Smooth muscle cell (in vitro differentiated cells): ENCODE results near the gene EYA2. TPM values are rescaled to one million over a fixed set of nuclear protein-coding genes. Genes with fewer than 3 reads are reported as not detected.

Experiments
- DNase-seq: peaks from one replicate; lab custom pipeline; 2025; ENCODE audit not compliant: unreplicated experiment; lab: John Stamatoyannopoulos, UW
- H2AFZ ChIP-seq: fragments of 200-600 bp; sonication (generic); 2 replicates; pipeline ENCODE4 v1.6.0; 2016; ENCODE audit warnings: antibody characterized with exemption, low read depth, mild to moderate bottlenecking
- H3F3A ChIP-seq: fragments of 200-600 bp; sonication (generic); 2 replicates; pipeline ENCODE4 v1.6.0; 2017; ENCODE audit warnings: antibody characterized with exemption, low read depth
- H3K27ac ChIP-seq: fragments of 200-600 bp; sonication (generic); 2 replicates; pipeline ENCODE4 v1.5.1; 2016; ENCODE audit warnings: low read depth, mild to moderate bottlenecking
- H3K27me3 ChIP-seq: fragments of 200-600 bp; sonication (generic); 2 replicates; pipeline ENCODE4 v1.6.1; 2016; ENCODE audit warnings: low read depth, mild to moderate bottlenecking
- H3K36me3 ChIP-seq: fragments of 200-600 bp; sonication (generic); 2 replicates; pipeline ENCODE4 v1.5.1; 2016; ENCODE audit warnings: low read depth
- H3K4me1 ChIP-seq: fragments of 200-600 bp; sonication (generic); 2 replicates; pipeline ENCODE4 v1.5.1; 2016; ENCODE audit warnings: low read depth
- H3K4me2 ChIP-seq: fragments of 200-600 bp; sonication (generic); 2 replicates; pipeline ENCODE4 v1.6.0; 2016; ENCODE audit warnings: mild to moderate bottlenecking
- H3K4me3 ChIP-seq: fragments of 200-600 bp; sonication (generic); 2 replicates; pipeline ENCODE4 v1.5.1; 2016; ENCODE audit warnings: mild to moderate bottlenecking
- H3K79me2 ChIP-seq: fragments of 200-600 bp; sonication (generic); 2 replicates; pipeline ENCODE4 v1.6.0; 2016; ENCODE audit warnings: low read depth, mild to moderate bottlenecking
- H3K9ac ChIP-seq: fragments of 200-600 bp; sonication (generic); 2 replicates; pipeline ENCODE4 v1.6.0; 2016; ENCODE audit warnings: low read depth
- H3K9me3 ChIP-seq: fragments of 200-600 bp; sonication (generic); replicated peaks from 2 replicates; pipeline ENCODE4 v1.5.1; 2016; ENCODE audit warnings: low read depth
- H4K20me1 ChIP-seq: fragments of 200-600 bp; sonication (generic); 2 replicates; pipeline ENCODE4 v1.6.0; 2016; ENCODE audit warnings: low read depth
- CTCF ChIP-seq: fragments of 200-600 bp; sonication (generic); IDR thresholded peaks from 2 replicates; pipeline ENCODE4 v1.5.1; 2017; ENCODE audit warnings: borderline replicate concordance, mild to moderate bottlenecking, antibody characterized with exemption; ENCODE audit not compliant: insufficient read depth, poor library complexity, severe bottlenecking
- WGBS: methylation state at CpG from one replicate; pipeline ENCODE4 v1.1.7; 2016; ENCODE audit warnings: low lambda C conversion rate; 5-methylcytosine and 5-hydroxymethylcytosine counted together
- polyA plus RNA-seq: library from polyadenylated mRNA; unstranded; fragments of >200 nt; fragmentation: Nextera tagmentation; extraction: Ambion mirVana; gene quantifications from 2 replicates; pipeline ENCODE4 v1.2.1, GENCODE V29; 2016
- total RNA-seq: library from RNA; depleted of rRNA; stranded (reverse); fragments of >200 nt; gene quantifications from 2 replicates; pipeline ENCODE4 v1.2.3, GENCODE V29; 2014

The EYA2 gene
- total and polyA plus RNA-seq, 2 experiments from 2014 or later = 0.98 to 1.3 TPM

GRCh38 chr20:46937157-46937523 lies 42.5 kb downstream of the EYA2 start:
- no peak overlapping the region for H3K27ac ChIP-seq
- DNase-seq = no peak
- H3K9me3 ChIP-seq = no peaks in the 10 kb centered on the region
- WGBS = 90% methylated on average over 4 of the region's 4 CpGs
- no peaks in the 10 kb centered on the region for H3F3A ChIP-seq
- no peaks in the 10 kb centered on the region for H3K27me3 ChIP-seq
- H3K4me3 ChIP-seq = no peak overlapping the region
- no peak overlapping the region for H3K9ac ChIP-seq
- no peaks in the 10 kb centered on the region for H3K4me1 ChIP-seq
- no peak overlapping the region for H2AFZ ChIP-seq
- H3K79me2 ChIP-seq = no peaks in the 10 kb centered on the region
- no peak for TF ChIP-seq CTCF
- no peaks in the 10 kb centered on the region for H4K20me1 ChIP-seq
- peak overlapping the region; percentile 21 for H3K4me2 ChIP-seq
- no peaks in the 10 kb centered on the region for H3K36me3 ChIP-seq

GRCh38 chr20:46937533-46938226 lies 43.0 kb downstream of the EYA2 start:
- Histone ChIP-seq H3F3A (no peaks in the 10 kb centered on the region), H3K27ac (no peak overlapping the region), H3K4me3 (no peak overlapping the region), H3K36me3 (no peaks in the 10 kb centered on the region), H2AFZ (no peak overlapping the region), H3K9me3 (no peaks in the 10 kb centered on the region), H3K9ac (no peak overlapping the region), H3K4me2 (no peak overlapping the region), H4K20me1 (no peaks in the 10 kb centered on the region), H3K27me3 (no peaks in the 10 kb centered on the region), H3K4me1 (no peaks in the 10 kb centered on the region), H3K79me2 (no peaks in the 10 kb centered on the region)
- no peak for DNase-seq
- no peak for TF ChIP-seq CTCF
- WGBS = 96% methylated on average over 7 of the region's 7 CpGs

- WGBS = 89% methylated on average over 1 of the region's 1 CpG
- no peak for DNase-seq
- no peaks in the 10 kb centered on the region for H3K4me1 ChIP-seq
These were observed 43.8 kb downstream of the EYA2 start for GRCh38 chr20:46938434-46938833.

More at GRCh38 chr20:46938434-46938833, 43.8 kb downstream of the EYA2 start:
- no peak overlapping the region for H3K4me3 ChIP-seq
- H3K9me3 ChIP-seq = no peaks in the 10 kb centered on the region
- no peak overlapping the region for H2AFZ ChIP-seq
- no peak overlapping the region for H3K9ac ChIP-seq
- no peaks in the 10 kb centered on the region for H3K79me2 ChIP-seq
- H3K27me3 ChIP-seq = no peaks in the 10 kb centered on the region
- H4K20me1 ChIP-seq = no peaks in the 10 kb centered on the region
- H3K4me2 ChIP-seq = no peak overlapping the region
- no peaks in the 10 kb centered on the region for H3K36me3 ChIP-seq
- no peak overlapping the region for H3K27ac ChIP-seq
- H3F3A ChIP-seq = no peaks in the 10 kb centered on the region
- no peak for TF ChIP-seq CTCF
